Neutrophil (primary cell): ENCODE measurements around the gene MTOR.
"Not testable (repeated sequence)": the region's sequence is repeated elsewhere in the genome, so short reads cannot be mapped to it uniquely, and the experiment has no call there.

Experiments used
- H3K27ac ChIP-seq: fragments of 200-600 bp; sonication (generic); 2 replicates; pipeline ENCODE4 v1.5.1; 2016; ENCODE audit warnings: mild to moderate bottlenecking, moderate library complexity
- H3K27me3 ChIP-seq: fragments of 200-600 bp; sonication (generic); 2 replicates; pipeline ENCODE4 v1.6.0; 2016; ENCODE audit warnings: mild to moderate bottlenecking
- H3K36me3 ChIP-seq: fragments of 200-600 bp; sonication (generic); 2 replicates; pipeline ENCODE4 v1.5.1; 2017
- H3K4me1 ChIP-seq, 2 experiments: fragments of 200-600 bp in 1 of 2; sonication (generic) in 1 of 2; 1 replicate in 1 of 2; 2 replicates in 1 of 2; pipeline versions ENCODE4 v1.5.1 to v1.6.1; 2013 to 2016; ENCODE audit warnings: low read depth in 1 of 2, low read length in 1 of 2, mild to moderate bottlenecking in 1 of 2, moderate library complexity in 1 of 2; ENCODE audit not compliant: control insufficient read depth in 1 of 2, insufficient read depth in 1 of 2
- H3K4me3 ChIP-seq, 2 experiments: fragments of 200-600 bp in 1 of 2; sonication (generic) in 1 of 2; 1 replicate in 1 of 2; 2 replicates in 1 of 2; pipeline ENCODE4 v1.5.1; 2013 to 2016; ENCODE audit warnings: low read depth in 1 of 2, low read length in 1 of 2, mild to moderate bottlenecking in 1 of 2, moderate library complexity in 1 of 2
- H3K9me3 ChIP-seq: fragments of 200-600 bp; sonication (generic); 2 replicates; pipeline ENCODE4 v1.5.1; 2016
- CTCF ChIP-seq: fragments of 200-600 bp; sonication (generic); IDR thresholded peaks from 2 replicates; pipeline ENCODE4 v1.5.1; 2016; ENCODE audit warnings: antibody characterized with exemption

The MTOR gene

GRCh38 chr1:11184973-11185372, 77.4 kb downstream of the MTOR start:
- H3K4me1 ChIP-seq = no peaks in the 10 kb centered on the region
- H3K36me3 ChIP-seq = peaks cover 44% of the 10 kb centered on the region
- no peaks in the 10 kb centered on the region for H3K27me3 ChIP-seq
- no peak overlapping the region for H3K4me3 ChIP-seq
- no peak for TF ChIP-seq CTCF
- no peak overlapping the region for H3K27ac ChIP-seq
- H3K9me3 ChIP-seq = no peaks in the 10 kb centered on the region

GRCh38 chr1:11182884-11183283, 79.5 kb downstream of the MTOR start:
- Histone ChIP-seq H3K9me3 (no peaks in the 10 kb centered on the region), H3K36me3 (peaks cover 51% of the 10 kb centered on the region), H3K27ac (no peak overlapping the region), H3K4me1 (no peaks in the 10 kb centered on the region), H3K4me3 (no peak overlapping the region), H3K27me3 (no peaks in the 10 kb centered on the region)
- TF ChIP-seq CTCF = no peak

GRCh38 chr1:11180342-11180744, 82.0 kb downstream of the MTOR start:
- Histone ChIP-seq H3K36me3 (peaks cover 58% of the 10 kb centered on the region), H3K9me3 (no peaks in the 10 kb centered on the region), H3K27ac (no peak overlapping the region), H3K4me3 (no peak overlapping the region), H3K27me3 (no peaks in the 10 kb centered on the region), H3K4me1 (no peaks in the 10 kb centered on the region)
- no peak for TF ChIP-seq CTCF

- not testable (repeated sequence) for H3K4me3 ChIP-seq
These were observed 82.6 kb downstream of the MTOR start for GRCh38 chr1:11179749-11180148.

GRCh38 chr1:11179125-11179524, 83.2 kb downstream of the MTOR start:
- H3K27ac ChIP-seq = no peak overlapping the region
- no peaks in the 10 kb centered on the region for H3K27me3 ChIP-seq
- H3K4me3 ChIP-seq = no peak overlapping the region
- no peaks in the 10 kb centered on the region for H3K4me1 ChIP-seq
- peaks cover 51% of the 10 kb centered on the region for H3K36me3 ChIP-seq
- no peak for TF ChIP-seq CTCF
- H3K9me3 ChIP-seq = no peaks in the 10 kb centered on the region

More at GRCh38 chr1:11179749-11180148, 82.6 kb downstream of the MTOR start:
- not testable (repeated sequence) for H3K9me3 ChIP-seq, H3K27ac ChIP-seq, H3K27me3 ChIP-seq, H3K4me1 ChIP-seq
- H3K36me3 ChIP-seq = peaks cover 56% of the 10 kb centered on the region

- Histone ChIP-seq H3K9me3 (no peaks in the 10 kb centered on the region), H3K27me3 (no peaks in the 10 kb centered on the region), H3K27ac (no peak overlapping the region), H3K4me1 (no peaks in the 10 kb centered on the region), H3K4me3 (no peak overlapping the region), H3K36me3 (peaks cover 46% of the 10 kb centered on the region)
- TF ChIP-seq CTCF = no peak
These were observed 84.0 kb downstream of the MTOR start for GRCh38 chr1:11178021-11179015.
